Measurements from ENCODE around the gene EIF4E2.

DNA sequence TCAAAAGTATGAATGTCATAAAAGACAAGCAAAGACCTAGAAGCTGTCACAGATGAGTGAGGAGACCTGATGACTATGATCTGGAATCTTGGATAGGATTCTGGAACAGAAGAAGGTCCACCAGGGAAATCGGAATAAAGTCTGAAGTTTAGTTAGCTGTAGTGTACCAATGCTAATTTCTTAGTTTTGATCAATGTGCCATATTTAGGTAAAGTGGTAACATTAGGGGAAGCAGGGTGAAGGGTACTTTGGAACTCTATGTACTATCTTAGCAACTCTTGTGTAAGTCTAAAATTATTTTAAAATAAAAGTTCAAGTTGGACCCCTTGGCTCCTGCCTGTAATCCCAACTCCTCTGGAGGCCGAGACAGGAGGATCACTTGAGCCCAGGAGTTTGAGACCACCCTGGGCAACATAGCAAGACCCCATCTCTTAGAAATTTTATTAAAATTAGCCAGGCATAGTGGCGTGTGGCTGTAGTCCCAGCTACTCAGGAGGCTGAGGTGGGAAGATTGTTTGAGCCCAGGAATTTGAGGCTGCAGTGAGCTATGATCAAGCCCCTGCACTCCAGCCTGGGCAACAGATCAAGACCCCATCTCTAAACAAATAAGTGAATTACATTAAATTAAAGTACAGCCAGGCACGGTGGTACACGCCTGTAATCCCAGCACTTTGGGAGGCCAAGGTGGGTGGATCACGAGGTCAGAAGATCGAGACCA is 47.0 kb downstream of the EIF4E2 start:
- TF ChIP-seq, protein P1, sequence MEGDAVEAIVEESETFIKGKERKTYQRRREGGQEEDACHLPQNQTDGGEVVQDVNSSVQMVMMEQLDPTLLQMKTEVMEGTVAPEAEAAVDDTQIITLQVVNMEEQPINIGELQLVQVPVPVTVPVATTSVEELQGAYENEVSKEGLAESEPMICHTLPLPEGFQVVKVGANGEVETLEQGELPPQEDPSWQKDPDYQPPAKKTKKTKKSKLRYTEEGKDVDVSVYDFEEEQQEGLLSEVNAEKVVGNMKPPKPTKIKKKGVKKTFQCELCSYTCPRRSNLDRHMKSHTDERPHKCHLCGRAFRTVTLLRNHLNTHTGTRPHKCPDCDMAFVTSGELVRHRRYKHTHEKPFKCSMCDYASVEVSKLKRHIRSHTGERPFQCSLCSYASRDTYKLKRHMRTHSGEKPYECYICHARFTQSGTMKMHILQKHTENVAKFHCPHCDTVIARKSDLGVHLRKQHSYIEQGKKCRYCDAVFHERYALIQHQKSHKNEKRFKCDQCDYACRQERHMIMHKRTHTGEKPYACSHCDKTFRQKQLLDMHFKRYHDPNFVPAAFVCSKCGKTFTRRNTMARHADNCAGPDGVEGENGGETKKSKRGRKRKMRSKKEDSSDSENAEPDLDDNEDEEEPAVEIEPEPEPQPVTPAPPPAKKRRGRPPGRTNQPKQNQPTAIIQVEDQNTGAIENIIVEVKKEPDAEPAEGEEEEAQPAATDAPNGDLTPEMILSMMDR (IDR thresholded peaks at IDR 0.05) = no peak
- no peak for TF ChIP-seq POLR2AphosphoS5 (IDR thresholded peaks at IDR 0.05)
